ENCODE results near the gene TUT7. TPM values are rescaled to one million over a fixed set of nuclear protein-coding genes. Genes with fewer than 3 reads are reported as not detected.

The TUT7 gene
- total and polyA plus RNA-seq, 12 donors: 12.7 to 51.7 (median 28.7) TPM

DNA sequence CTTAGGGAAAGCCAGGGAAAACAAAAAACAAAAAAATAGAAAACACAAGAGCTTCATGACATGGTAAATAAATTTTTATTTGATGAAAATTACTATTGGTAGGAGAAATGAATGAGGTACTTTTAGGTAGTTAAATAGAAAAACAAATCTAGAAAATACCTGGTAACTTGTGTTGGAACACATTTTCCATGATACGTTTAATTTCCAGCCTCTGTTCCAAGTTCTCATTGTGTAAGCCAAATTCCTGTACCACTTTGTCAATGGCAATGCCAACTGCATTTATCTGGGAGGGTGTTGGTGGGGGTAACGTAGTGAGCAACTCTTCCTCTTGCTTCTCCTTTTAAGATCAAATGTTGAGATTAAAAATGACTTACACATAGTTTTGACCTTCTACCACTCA is 9.4 kb downstream of the TUT7 start:
- Histone ChIP-seq H3K27me3 (no peaks in the 10 kb centered on the region), H3K4me1 (replicated peaks in 1 of 2) (peaks cover 0 to 36% of the 10 kb centered on the region in 2 donors), H3K4me3 (no peak overlapping the region), H3K27ac (no peak overlapping the region), H3K9me3 (replicated peaks in 1 of 3) (no peaks in the 10 kb centered on the region), H3K36me3 (replicated peaks in 1 of 2) (peaks cover 0 to 49% of the 10 kb centered on the region in 2 donors)
- 77 to 91% (median 85%) methylated on average over 2 of the region's 2 CpGs for WGBS, 4 donors
- no peak for TF ChIP-seq POLR2A (IDR thresholded peaks at IDR 0.05)
- TF ChIP-seq, protein P1, sequence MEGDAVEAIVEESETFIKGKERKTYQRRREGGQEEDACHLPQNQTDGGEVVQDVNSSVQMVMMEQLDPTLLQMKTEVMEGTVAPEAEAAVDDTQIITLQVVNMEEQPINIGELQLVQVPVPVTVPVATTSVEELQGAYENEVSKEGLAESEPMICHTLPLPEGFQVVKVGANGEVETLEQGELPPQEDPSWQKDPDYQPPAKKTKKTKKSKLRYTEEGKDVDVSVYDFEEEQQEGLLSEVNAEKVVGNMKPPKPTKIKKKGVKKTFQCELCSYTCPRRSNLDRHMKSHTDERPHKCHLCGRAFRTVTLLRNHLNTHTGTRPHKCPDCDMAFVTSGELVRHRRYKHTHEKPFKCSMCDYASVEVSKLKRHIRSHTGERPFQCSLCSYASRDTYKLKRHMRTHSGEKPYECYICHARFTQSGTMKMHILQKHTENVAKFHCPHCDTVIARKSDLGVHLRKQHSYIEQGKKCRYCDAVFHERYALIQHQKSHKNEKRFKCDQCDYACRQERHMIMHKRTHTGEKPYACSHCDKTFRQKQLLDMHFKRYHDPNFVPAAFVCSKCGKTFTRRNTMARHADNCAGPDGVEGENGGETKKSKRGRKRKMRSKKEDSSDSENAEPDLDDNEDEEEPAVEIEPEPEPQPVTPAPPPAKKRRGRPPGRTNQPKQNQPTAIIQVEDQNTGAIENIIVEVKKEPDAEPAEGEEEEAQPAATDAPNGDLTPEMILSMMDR (IDR thresholded peaks at IDR 0.05): no peak
- intact Hi-C loops (cut with DNase I): no loop called here
- DNase-seq: peak in 1 of 7 donors; percentile 19

DNA sequence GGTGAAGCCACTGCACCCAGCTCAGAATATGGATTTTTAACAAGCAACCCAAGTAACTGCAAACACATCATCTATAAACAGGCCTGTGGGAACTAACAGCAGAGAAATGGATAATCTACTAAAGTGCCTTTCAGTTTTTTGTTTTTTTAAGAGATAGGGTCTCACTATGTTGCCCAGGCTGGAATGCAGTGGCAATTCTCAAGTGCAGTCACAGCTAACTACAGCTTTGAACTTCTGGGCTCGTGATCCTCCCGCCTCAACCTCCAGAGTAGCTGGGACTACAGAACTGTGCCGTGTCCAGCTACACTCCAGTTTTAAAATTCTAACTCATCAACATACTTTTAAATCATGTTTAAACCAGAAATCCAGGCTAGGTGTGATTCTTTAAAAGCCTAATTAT is 11.9 kb downstream of the TUT7 start:
- H3K9me3 ChIP-seq (replicated peaks in 1 of 3): no peaks in the 10 kb centered on the region
- H3K27ac ChIP-seq: no peak overlapping the region
- peaks cover 0 to 23% of the 10 kb centered on the region in 2 donors for H3K4me1 ChIP-seq (replicated peaks in 1 of 2)
- no peak for DNase-seq
- intact Hi-C loops (cut with DNase I): no loop called here
- H3K27me3 ChIP-seq: no peaks in the 10 kb centered on the region
- WGBS, 4 donors: 92 to 100% (median 97%) methylated on average over 3 of the region's 3 CpGs
- H3K36me3 ChIP-seq (replicated peaks in 1 of 2): peaks cover 0 to 73% of the 10 kb centered on the region in 2 donors
- no peak for TF ChIP-seq POLR2A (IDR thresholded peaks at IDR 0.05)
- TF ChIP-seq, protein P1 (IDR thresholded peaks at IDR 0.05): no peak
- no peak overlapping the region for H3K4me3 ChIP-seq

DNA sequence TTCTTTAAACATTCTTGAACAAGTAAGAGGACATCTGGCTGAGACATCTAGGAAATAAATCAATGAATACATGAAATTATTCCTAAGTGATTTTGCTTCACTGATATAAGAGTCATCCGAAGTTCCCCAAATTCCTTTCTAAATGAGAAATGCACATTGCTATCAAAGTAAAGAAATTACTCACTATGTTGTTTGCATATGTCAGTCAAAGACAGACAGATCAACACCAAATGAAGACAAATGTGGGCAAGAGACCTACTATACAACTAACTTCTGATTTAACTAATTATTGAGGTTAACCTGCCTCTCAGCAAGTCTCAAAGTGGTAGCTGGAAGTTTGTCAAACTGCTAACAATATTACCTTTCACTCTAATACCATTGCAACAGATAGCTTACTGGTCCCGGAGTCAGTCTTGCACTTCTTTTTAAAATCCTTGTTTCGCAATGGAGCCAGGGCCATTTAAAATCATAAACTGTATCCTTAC is 13.2 kb downstream of the TUT7 start:
- no peak for DNase-seq
- Histone ChIP-seq H3K36me3 (replicated peaks in 1 of 2) (peaks cover 0 to 84% of the 10 kb centered on the region in 2 donors), H3K4me1 (replicated peaks in 1 of 2) (peaks cover 0 to 10% of the 10 kb centered on the region in 2 donors), H3K4me3 (no peak overlapping the region), H3K27me3 (no peaks in the 10 kb centered on the region), H3K9me3 (replicated peaks in 1 of 3) (no peaks in the 10 kb centered on the region), H3K27ac (no peak overlapping the region)
- TF ChIP-seq POLR2A (IDR thresholded peaks at IDR 0.05): no peak
- TF ChIP-seq, protein P1 (IDR thresholded peaks at IDR 0.05): no peak
- intact Hi-C loops (cut with DNase I): no loop called here
- 56 to 80% (median 73%) methylated on average over 3 of the region's 3 CpGs for WGBS, 4 donors

DNA sequence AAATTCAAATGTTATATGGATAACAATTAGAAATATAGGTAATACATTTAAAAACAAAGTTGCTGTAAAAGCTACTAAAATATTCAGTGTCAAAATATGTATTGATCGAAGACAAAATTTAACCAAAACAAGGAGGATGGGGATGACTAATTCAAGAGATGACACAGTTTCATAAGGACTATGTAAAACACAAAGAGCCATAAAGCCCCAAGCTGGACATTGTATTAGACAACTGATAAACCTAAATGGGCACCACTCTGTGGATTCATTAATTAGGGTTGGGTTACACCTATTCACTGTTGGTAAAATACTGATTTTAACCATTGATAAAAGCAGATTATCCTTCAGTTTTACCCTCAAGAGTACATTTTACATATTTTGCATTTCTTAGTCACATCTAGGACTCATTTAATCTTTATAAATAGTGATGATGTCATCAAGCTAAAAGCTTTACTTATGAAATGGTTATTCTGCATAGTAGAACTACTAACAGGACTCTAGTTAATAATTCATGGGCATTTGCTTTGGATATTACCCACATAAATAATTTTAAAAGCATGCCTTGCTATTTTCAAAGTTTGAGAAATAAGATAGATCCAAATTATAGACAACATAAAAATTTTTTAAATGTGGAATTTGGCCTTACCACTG is 13.7 kb downstream of the TUT7 start:
- 38 to 98% (median 68%) methylated on average over 1 of the region's 1 CpG for WGBS, 4 donors
- Histone ChIP-seq H3K27me3 (no peaks in the 10 kb centered on the region), H3K9me3 (replicated peaks in 1 of 3) (no peaks in the 10 kb centered on the region), H3K27ac (no peak overlapping the region), H3K4me3 (no peak overlapping the region), H3K4me1 (replicated peaks in 1 of 2) (peaks cover 0 to 6% of the 10 kb centered on the region in 2 donors), H3K36me3 (replicated peaks in 1 of 2) (peaks cover 0 to 84% of the 10 kb centered on the region in 2 donors)
- intact Hi-C loops (cut with DNase I): no loop called here
- TF ChIP-seq, protein P1 (IDR thresholded peaks at IDR 0.05): no peak
- TF ChIP-seq POLR2A (IDR thresholded peaks at IDR 0.05): no peak
- DNase-seq: no peak

Data from adrenal gland (tissue), 12 donors.